CD4-positive, alpha-beta T cell treated with Interleukin-1 beta for 1 hour (primary cell): Measurements from ENCODE around the gene PDCD1LG2.
"Not testable (repeated sequence)": the region's sequence is repeated elsewhere in the genome, so short reads cannot be mapped to it uniquely, and the experiment has no call there.

Experiments
- DNase-seq, 2 donors: peaks; one replicate each; pipeline ENCODE4 v3.0.0-alpha.2; 2020 to 2022

PDCD1LG2 gene

GRCh38 chr9:5494765-5495164 lies 15.6 kb upstream of the PDCD1LG2 start:
- not testable (repeated sequence) for DNase-seq

- DNase-seq, result no peak
Measured at GRCh38 chr9:5499157-5499556, 11.2 kb upstream of the PDCD1LG2 start.

GRCh38 chr9:5499889-5500398 lies 10.4 kb upstream of the PDCD1LG2 start:
- no peak for DNase-seq

- DNase-seq, result no peak
Measured at GRCh38 chr9:5500441-5501235, 9.7 kb upstream of the PDCD1LG2 start.

GRCh38 chr9:5502553-5502952 lies 7.8 kb upstream of the PDCD1LG2 start:
- no peak for DNase-seq

GRCh38 chr9:5509573-5509972 lies 758 bp upstream of the PDCD1LG2 start:
- DNase-seq, result no peak

- no peak for DNase-seq
Measured at GRCh38 chr9:5510989-5511388, 658 bp downstream of the PDCD1LG2 start.

- no peak for DNase-seq
Measured at GRCh38 chr9:5511476-5511875, 1.1 kb downstream of the PDCD1LG2 start.

- no peak for DNase-seq
Measured at GRCh38 chr9:5511935-5512580, 1.7 kb downstream of the PDCD1LG2 start.

- DNase-seq, result no peak
Measured at GRCh38 chr9:5512658-5513452, 2.5 kb downstream of the PDCD1LG2 start.

- no peak for DNase-seq
Measured at GRCh38 chr9:5513966-5514616, 3.8 kb downstream of the PDCD1LG2 start.

- no peak for DNase-seq
Measured at GRCh38 chr9:5514617-5515260, 4.4 kb downstream of the PDCD1LG2 start.

GRCh38 chr9:5515261-5515650 lies 4.9 kb downstream of the PDCD1LG2 start:
- DNase-seq, result no peak

- DNase-seq, result no peak
Measured at GRCh38 chr9:5516453-5517220, 6.3 kb downstream of the PDCD1LG2 start.

GRCh38 chr9:5518171-5518936 lies 8.0 kb downstream of the PDCD1LG2 start:
- no peak for DNase-seq

- DNase-seq, result no peak
Measured at GRCh38 chr9:5518937-5519319, 8.6 kb downstream of the PDCD1LG2 start.

GRCh38 chr9:5524090-5524489 lies 13.8 kb downstream of the PDCD1LG2 start:
- no peak for DNase-seq

- DNase-seq, result no peak
Measured at GRCh38 chr9:5529683-5530221, 19.4 kb downstream of the PDCD1LG2 start.

GRCh38 chr9:5531101-5531882 lies 21.0 kb downstream of the PDCD1LG2 start:
- DNase-seq, result peak in 1 of 2 donors; percentile 43

- no peak for DNase-seq
Measured at GRCh38 chr9:5532306-5532705, 22.0 kb downstream of the PDCD1LG2 start.
